Vagina (tissue), 2 donors: ENCODE results near the gene THY1. TPM values are rescaled to one million over a fixed set of nuclear protein-coding genes. Genes with fewer than 3 reads are reported as not detected.

Source experiments
- DNase-seq, 2 donors: peaks; one replicate each; pipeline ENCODE4 v3.0.0-alpha.2; 2017; ENCODE audit errors: extremely low spot score in 2 of 2
- H3K27ac ChIP-seq: fragments of 200-600 bp; sonication (generic); one replicate; pipeline ENCODE4 v1.5.1; 2019
- H3K27me3 ChIP-seq: fragments of 200-600 bp; sonication (generic); one replicate; pipeline ENCODE4 v1.5.1; 2019
- H3K36me3 ChIP-seq, 2 donors: fragments of 200-600 bp; sonication (generic); one replicate each; pipeline ENCODE4 v1.5.1; 2017 to 2019
- H3K4me1 ChIP-seq: fragments of 200-600 bp; sonication (generic); one replicate; pipeline ENCODE4 v1.5.1; 2019
- H3K4me3 ChIP-seq, 2 donors: fragments of 200-600 bp; sonication (generic); 1 replicate in 1 of 2; 2 replicates in 1 of 2; pipeline ENCODE4 v1.5.1; 2016 to 2019
- H3K9me3 ChIP-seq: fragments of 200-600 bp; sonication (generic); one replicate; pipeline ENCODE4 v1.5.1; 2019
- POLR2A ChIP-seq, 2 donors: fragments of 450-650 bp; IDR thresholded peaks; one replicate each; pipeline ENCODE4 v1.6.1; 2017; ENCODE audit warnings: antibody characterized with exemption in 2 of 2, mild to moderate bottlenecking in 2 of 2, moderate library complexity in 2 of 2
- POLR2AphosphoS5 ChIP-seq, 2 donors: sonication (generic); formaldehyde crosslinking; IDR thresholded peaks; one replicate each; pipeline ENCODE4 v1.9.0; 2017; ENCODE audit warnings: antibody characterized with exemption in 2 of 2, mild to moderate bottlenecking in 2 of 2, low read depth in 1 of 2; ENCODE audit not compliant: insufficient read depth in 1 of 2
- intact Hi-C: fragments of 100-400 bp; cut with DNase I; formaldehyde crosslinking; loops from one replicate; pipeline ENCODE4 v1.15.1; 2023
- total RNA-seq: library from RNA; depleted of rRNA; stranded (reverse); fragments of >200 nt; gene quantifications from one replicate; pipeline ENCODE4 v1.2.3, GENCODE V29; 2016
- TF ChIP-seq, protein P1 (sequence below), 3 experiments: fragments of 450-650 bp in 2 of 3; fragments of 200-600 bp in 1 of 3; sonication (generic) in 1 of 3; IDR thresholded peaks; one replicate each; pipeline ENCODE4 v1.5.1; 2017 to 2019; ENCODE audit warnings: antibody characterized with exemption in 3 of 3, mild to moderate bottlenecking in 2 of 3, moderate library complexity in 2 of 3

THY1 gene
- total RNA-seq, 1 donor from 2014 or later: 48.9 TPM

DNA sequence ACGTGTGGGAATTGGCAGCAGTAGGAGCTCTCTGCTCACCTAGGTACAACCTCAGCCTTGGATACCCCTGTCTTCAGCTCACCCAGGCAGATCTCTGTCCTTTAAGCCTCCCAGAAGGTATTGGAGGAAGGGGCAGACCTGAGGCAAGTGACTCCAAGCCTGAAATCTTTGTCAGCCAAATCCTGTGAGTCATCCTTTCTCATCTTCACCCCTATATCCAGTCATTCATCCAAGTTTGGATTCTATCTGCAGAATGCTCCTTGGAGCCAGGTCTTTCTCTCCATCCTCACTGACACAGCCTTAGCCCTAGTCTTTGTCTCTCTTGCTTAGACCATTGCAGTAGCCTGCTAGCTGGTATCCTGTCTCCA lies 10.4 kb upstream of the THY1 start:
- TF ChIP-seq, protein P1, sequence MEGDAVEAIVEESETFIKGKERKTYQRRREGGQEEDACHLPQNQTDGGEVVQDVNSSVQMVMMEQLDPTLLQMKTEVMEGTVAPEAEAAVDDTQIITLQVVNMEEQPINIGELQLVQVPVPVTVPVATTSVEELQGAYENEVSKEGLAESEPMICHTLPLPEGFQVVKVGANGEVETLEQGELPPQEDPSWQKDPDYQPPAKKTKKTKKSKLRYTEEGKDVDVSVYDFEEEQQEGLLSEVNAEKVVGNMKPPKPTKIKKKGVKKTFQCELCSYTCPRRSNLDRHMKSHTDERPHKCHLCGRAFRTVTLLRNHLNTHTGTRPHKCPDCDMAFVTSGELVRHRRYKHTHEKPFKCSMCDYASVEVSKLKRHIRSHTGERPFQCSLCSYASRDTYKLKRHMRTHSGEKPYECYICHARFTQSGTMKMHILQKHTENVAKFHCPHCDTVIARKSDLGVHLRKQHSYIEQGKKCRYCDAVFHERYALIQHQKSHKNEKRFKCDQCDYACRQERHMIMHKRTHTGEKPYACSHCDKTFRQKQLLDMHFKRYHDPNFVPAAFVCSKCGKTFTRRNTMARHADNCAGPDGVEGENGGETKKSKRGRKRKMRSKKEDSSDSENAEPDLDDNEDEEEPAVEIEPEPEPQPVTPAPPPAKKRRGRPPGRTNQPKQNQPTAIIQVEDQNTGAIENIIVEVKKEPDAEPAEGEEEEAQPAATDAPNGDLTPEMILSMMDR (IDR thresholded peaks at IDR 0.05): no peak
- TF ChIP-seq POLR2A (IDR thresholded peaks at IDR 0.05) (no peak), POLR2AphosphoS5 (IDR thresholded peaks at IDR 0.05; ENCODE audit: insufficient read depth in 1 of 2, low read depth in 1 of 2) (no peak)
- peaks cover 16% of the 10 kb centered on the region for H3K4me1 ChIP-seq
- no peaks in the 10 kb centered on the region for H3K27me3 ChIP-seq
- H3K36me3 ChIP-seq: no peaks in the 10 kb centered on the region
- no peak for DNase-seq
- intact Hi-C loops: no loop called here
- H3K27ac ChIP-seq: peak overlapping the region; percentile 56
- peak overlapping the region in 1 of 2 donors; percentile 22 for H3K4me3 ChIP-seq
- no peaks in the 10 kb centered on the region for H3K9me3 ChIP-seq

DNA sequence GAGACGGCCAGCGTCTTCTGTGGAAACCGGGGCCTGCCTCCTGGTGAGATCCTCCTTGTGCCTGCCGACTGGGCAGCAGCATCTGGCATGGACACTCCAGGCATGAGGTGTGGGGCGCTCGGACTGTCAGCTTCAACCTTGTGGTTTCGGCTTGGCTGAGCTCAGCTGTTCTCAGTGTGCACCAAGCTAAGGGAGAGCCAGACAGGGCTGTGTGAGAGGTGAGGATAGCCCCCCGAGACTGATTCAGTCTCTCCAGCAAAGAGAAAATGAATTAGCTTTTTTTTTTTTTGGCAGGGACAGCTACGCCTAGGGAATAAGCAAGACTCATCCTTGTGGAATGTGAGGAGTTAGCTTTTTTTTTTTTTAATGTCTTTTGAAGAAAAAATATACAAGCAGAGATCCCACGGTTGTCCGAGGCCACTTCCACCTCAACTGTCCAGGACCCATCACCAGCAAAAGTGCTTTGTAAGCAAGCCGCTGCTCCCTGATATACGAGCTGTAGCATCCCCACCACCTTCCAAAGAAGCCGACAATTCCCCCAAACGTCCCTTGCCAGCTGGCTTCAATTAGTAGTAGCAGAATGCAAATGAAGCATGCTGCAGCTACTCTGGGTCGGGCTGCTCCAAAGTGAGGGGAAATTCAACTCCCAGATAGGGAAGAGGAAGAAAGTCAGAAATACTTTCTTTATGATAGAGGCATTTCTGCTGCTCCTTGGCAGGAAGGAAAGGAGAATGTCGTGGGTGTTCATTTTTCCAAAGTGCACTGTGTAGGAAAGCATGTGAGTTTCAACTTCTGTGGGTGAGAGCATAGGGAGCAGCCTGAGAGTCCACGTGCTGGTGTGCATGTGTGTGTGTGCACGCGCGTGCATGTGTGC lies 9.7 kb upstream of the THY1 start:
- Histone ChIP-seq H3K4me1 (peaks cover 16% of the 10 kb centered on the region), H3K27ac (peak overlapping the region; percentile 61), H3K27me3 (no peaks in the 10 kb centered on the region), H3K9me3 (no peaks in the 10 kb centered on the region), H3K4me3 (peak overlapping the region; percentile 22), H3K36me3 (no peaks in the 10 kb centered on the region)
- TF ChIP-seq POLR2A (IDR thresholded peaks at IDR 0.05) (no peak), POLR2AphosphoS5 (IDR thresholded peaks at IDR 0.05; ENCODE audit: insufficient read depth in 1 of 2, low read depth in 1 of 2) (no peak)
- TF ChIP-seq, protein P1 (IDR thresholded peaks at IDR 0.05): no peak
- intact Hi-C loops: no loop called here
- no peak for DNase-seq

DNA sequence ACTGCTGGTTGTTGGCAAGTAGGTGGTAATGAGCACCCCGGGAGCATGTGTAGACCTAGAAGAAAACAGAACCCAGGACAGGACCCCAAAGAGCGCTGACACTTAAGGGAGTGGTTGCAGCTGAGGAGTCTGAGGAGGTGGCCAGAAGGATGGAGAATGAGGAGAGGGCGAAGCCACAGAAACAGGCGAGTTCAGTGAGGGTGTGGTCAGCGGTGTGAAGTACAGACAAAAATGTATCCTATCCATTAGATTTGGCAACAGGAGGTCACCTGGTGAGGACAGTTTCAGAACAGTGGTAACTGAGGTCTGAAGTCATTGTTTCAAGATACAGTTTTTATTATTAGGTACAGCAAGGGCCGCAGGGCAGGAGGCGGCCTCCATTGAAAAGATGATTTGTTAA lies 8.6 kb upstream of the THY1 start:
- Histone ChIP-seq H3K27me3 (no peaks in the 10 kb centered on the region), H3K9me3 (no peaks in the 10 kb centered on the region), H3K4me3 (no peak overlapping the region), H3K36me3 (no peaks in the 10 kb centered on the region), H3K4me1 (peaks cover 16% of the 10 kb centered on the region), H3K27ac (no peak overlapping the region)
- intact Hi-C loops: no loop called here
- TF ChIP-seq POLR2AphosphoS5 (IDR thresholded peaks at IDR 0.05; ENCODE audit: insufficient read depth in 1 of 2, low read depth in 1 of 2) (no peak), POLR2A (IDR thresholded peaks at IDR 0.05) (no peak)
- TF ChIP-seq, protein P1 (IDR thresholded peaks at IDR 0.05): no peak
- no peak for DNase-seq

DNA sequence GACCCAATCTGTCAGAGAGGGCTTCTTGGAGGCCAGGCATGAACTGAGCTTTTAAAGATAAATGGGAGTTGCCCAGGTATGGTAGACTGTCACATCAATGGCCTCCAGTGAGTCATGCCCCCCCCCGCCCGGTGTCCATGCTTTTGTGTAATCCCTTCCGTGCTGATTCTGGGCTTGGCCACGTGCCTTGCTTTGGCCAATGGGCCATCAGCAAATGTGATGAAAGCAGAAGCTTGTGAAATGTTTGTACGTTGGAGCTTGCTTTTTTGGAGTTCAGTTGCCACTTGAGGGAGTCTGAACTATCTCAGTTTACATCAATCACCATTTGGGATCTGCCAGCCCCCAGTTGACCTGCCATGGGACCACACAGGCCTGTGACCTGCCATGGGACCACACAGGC lies 4.3 kb upstream of the THY1 start:
- DNase-seq: no peak
- no peaks in the 10 kb centered on the region for H3K36me3 ChIP-seq
- no peaks in the 10 kb centered on the region for H3K27me3 ChIP-seq
- H3K9me3 ChIP-seq: no peaks in the 10 kb centered on the region
- TF ChIP-seq POLR2A (IDR thresholded peaks at IDR 0.05): no peak
- TF ChIP-seq POLR2AphosphoS5 (IDR thresholded peaks at IDR 0.05; ENCODE audit: insufficient read depth in 1 of 2, low read depth in 1 of 2): no peak
- TF ChIP-seq, protein P1 (IDR thresholded peaks at IDR 0.05): no peak
- no peak overlapping the region for H3K4me3 ChIP-seq
- no peak overlapping the region for H3K27ac ChIP-seq
- intact Hi-C loops: no loop called here
- H3K4me1 ChIP-seq: peaks cover 19% of the 10 kb centered on the region

DNA sequence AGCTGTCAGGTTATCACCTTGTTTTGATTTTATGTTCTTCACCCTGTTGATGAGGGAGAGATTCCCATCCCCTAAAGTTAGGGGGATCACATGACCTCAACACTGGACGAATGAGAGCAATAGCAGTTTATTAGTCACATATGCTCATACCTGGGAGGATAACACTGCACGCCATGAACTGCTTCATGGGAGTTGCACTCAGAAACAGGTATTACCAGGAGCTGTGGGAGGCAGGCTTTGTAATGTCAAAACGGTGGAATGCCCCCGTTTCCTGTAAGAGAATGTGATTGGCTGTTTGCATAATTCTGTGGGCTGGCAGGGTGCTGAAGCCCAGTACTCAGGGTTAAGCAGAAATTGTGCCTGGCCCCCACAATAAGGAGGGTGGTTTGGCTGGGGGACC lies 3.2 kb upstream of the THY1 start:
- DNase-seq: no peak
- no peaks in the 10 kb centered on the region for H3K9me3 ChIP-seq
- no peak overlapping the region for H3K27ac ChIP-seq
- no peak for TF ChIP-seq POLR2AphosphoS5 (IDR thresholded peaks at IDR 0.05; ENCODE audit: insufficient read depth in 1 of 2, low read depth in 1 of 2)
- no peak for TF ChIP-seq POLR2A (IDR thresholded peaks at IDR 0.05)
- TF ChIP-seq, protein P1 (IDR thresholded peaks at IDR 0.05): no peak
- intact Hi-C loops: no loop called here
- no peaks in the 10 kb centered on the region for H3K27me3 ChIP-seq
- H3K4me3 ChIP-seq: no peak overlapping the region
- peaks cover 25% of the 10 kb centered on the region for H3K4me1 ChIP-seq
- H3K36me3 ChIP-seq: no peaks in the 10 kb centered on the region
